ENCODE results near the gene DIRAS2.

DNA sequence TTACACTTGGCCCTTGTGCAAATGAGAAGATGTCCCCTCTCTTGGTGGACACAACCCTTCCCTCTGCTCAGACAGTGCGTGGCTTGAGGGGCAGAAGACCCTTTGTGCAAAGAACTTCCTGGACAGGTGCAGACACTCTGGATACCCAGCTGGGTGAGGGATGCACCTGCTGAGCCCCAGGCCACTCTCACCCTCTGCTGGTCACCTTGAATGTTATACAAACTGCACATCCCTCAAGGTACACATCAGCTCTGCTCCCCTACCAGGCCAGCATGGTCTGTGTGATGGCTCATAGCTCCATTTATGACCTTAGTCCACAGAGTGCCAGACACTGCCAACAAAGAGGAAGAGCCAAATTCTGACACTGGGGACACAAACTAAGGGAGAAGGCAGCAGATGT lies 3.1 kb upstream of the DIRAS2 start:
- TF ChIP-seq, protein P1, sequence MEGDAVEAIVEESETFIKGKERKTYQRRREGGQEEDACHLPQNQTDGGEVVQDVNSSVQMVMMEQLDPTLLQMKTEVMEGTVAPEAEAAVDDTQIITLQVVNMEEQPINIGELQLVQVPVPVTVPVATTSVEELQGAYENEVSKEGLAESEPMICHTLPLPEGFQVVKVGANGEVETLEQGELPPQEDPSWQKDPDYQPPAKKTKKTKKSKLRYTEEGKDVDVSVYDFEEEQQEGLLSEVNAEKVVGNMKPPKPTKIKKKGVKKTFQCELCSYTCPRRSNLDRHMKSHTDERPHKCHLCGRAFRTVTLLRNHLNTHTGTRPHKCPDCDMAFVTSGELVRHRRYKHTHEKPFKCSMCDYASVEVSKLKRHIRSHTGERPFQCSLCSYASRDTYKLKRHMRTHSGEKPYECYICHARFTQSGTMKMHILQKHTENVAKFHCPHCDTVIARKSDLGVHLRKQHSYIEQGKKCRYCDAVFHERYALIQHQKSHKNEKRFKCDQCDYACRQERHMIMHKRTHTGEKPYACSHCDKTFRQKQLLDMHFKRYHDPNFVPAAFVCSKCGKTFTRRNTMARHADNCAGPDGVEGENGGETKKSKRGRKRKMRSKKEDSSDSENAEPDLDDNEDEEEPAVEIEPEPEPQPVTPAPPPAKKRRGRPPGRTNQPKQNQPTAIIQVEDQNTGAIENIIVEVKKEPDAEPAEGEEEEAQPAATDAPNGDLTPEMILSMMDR (tag by site-specific recombination; IDR thresholded peaks at IDR 0.05), result no peak
- TF ChIP-seq ZNF530 (tag by site-specific recombination; IDR thresholded peaks at IDR 0.05; ENCODE audit: low read depth) (no peak), ZNF548 (tag by site-specific recombination; IDR thresholded peaks at IDR 0.05) (no peak), HOXD13 (CRISPR knock-in tag; IDR thresholded peaks at IDR 0.05; ENCODE audit: borderline replicate concordance) (no peak), KLF9 (tag by site-specific recombination; IDR thresholded peaks at IDR 0.05; ENCODE audit: low read depth) (no peak), ZNF76 (tag by site-specific recombination; IDR thresholded peaks at IDR 0.05; ENCODE audit: borderline replicate concordance, low read depth) (no peak), YY2 (tag by site-specific recombination; IDR thresholded peaks at IDR 0.05) (no peak), ZBTB8A (tag by site-specific recombination; IDR thresholded peaks at IDR 0.05) (no peak), KLF7 (tag by site-specific recombination; IDR thresholded peaks at IDR 0.05; ENCODE audit: borderline replicate concordance) (no peak), ZEB2 (tag by site-specific recombination; IDR thresholded peaks at IDR 0.05) (no peak)
- TF ChIP-seq, protein P2, sequence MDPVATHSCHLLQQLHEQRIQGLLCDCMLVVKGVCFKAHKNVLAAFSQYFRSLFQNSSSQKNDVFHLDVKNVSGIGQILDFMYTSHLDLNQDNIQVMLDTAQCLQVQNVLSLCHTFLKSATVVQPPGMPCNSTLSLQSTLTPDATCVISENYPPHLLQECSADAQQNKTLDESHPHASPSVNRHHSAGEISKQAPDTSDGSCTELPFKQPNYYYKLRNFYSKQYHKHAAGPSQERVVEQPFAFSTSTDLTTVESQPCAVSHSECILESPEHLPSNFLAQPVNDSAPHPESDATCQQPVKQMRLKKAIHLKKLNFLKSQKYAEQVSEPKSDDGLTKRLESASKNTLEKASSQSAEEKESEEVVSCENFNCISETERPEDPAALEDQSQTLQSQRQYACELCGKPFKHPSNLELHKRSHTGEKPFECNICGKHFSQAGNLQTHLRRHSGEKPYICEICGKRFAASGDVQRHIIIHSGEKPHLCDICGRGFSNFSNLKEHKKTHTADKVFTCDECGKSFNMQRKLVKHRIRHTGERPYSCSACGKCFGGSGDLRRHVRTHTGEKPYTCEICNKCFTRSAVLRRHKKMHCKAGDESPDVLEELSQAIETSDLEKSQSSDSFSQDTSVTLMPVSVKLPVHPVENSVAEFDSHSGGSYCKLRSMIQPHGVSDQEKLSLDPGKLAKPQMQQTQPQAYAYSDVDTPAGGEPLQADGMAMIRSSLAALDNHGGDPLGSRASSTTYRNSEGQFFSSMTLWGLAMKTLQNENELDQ (tag by site-specific recombination; IDR thresholded peaks at IDR 0.05; ENCODE audit: low read depth), result no peak
- TF ChIP-seq, protein P3, sequence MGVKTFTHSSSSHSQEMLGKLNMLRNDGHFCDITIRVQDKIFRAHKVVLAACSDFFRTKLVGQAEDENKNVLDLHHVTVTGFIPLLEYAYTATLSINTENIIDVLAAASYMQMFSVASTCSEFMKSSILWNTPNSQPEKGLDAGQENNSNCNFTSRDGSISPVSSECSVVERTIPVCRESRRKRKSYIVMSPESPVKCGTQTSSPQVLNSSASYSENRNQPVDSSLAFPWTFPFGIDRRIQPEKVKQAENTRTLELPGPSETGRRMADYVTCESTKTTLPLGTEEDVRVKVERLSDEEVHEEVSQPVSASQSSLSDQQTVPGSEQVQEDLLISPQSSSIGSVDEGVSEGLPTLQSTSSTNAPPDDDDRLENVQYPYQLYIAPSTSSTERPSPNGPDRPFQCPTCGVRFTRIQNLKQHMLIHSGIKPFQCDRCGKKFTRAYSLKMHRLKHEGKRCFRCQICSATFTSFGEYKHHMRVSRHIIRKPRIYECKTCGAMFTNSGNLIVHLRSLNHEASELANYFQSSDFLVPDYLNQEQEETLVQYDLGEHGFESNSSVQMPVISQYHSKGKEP (tag by site-specific recombination; IDR thresholded peaks at IDR 0.05), result no peak
- TF ChIP-seq, protein P4, sequence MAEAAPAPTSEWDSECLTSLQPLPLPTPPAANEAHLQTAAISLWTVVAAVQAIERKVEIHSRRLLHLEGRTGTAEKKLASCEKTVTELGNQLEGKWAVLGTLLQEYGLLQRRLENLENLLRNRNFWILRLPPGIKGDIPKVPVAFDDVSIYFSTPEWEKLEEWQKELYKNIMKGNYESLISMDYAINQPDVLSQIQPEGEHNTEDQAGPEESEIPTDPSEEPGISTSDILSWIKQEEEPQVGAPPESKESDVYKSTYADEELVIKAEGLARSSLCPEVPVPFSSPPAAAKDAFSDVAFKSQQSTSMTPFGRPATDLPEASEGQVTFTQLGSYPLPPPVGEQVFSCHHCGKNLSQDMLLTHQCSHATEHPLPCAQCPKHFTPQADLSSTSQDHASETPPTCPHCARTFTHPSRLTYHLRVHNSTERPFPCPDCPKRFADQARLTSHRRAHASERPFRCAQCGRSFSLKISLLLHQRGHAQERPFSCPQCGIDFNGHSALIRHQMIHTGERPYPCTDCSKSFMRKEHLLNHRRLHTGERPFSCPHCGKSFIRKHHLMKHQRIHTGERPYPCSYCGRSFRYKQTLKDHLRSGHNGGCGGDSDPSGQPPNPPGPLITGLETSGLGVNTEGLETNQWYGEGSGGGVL (tag by site-specific recombination; IDR thresholded peaks at IDR 0.05), result no peak
- TF ChIP-seq, protein P5, sequence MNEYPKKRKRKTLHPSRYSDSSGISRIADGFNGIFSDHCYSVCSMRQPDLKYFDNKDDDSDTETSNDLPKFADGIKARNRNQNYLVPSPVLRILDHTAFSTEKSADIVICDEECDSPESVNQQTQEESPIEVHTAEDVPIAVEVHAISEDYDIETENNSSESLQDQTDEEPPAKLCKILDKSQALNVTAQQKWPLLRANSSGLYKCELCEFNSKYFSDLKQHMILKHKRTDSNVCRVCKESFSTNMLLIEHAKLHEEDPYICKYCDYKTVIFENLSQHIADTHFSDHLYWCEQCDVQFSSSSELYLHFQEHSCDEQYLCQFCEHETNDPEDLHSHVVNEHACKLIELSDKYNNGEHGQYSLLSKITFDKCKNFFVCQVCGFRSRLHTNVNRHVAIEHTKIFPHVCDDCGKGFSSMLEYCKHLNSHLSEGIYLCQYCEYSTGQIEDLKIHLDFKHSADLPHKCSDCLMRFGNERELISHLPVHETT (tag by site-specific recombination; IDR thresholded peaks at IDR 0.05), result no peak

All from HEK293 (cell line).